HepG2 (cell line): ENCODE measurements around the gene CNOT1. TPM values are rescaled to one million over a fixed set of nuclear protein-coding genes. Genes with fewer than 3 reads are reported as not detected.
A peak's percentile ranks its signal among the peaks of the same experiment; 100 is the strongest.

Experiments
- ASH2L ChIP-seq: fragments of 300-600, 200-600 bp; sonication (generic); IDR thresholded peaks from 2 replicates; pipeline ENCODE4 v1.7.0; 2017; ENCODE audit warnings: low read depth, mild to moderate bottlenecking, moderate library complexity, mixed read lengths, low read length; ENCODE audit not compliant: insufficient read length
- ATAD3A ChIP-seq: sonication (generic); formaldehyde crosslinking; IDR thresholded peaks from 2 replicates; pipeline ENCODE4 v1.4.0; 2020; ENCODE audit warnings: missing genetic modification reagents
- DRAP1 ChIP-seq: IDR thresholded peaks from 2 replicates; pipeline ENCODE4 v1.6.1; 2016; ENCODE audit warnings: missing genetic modification reagents, missing compliant biosample characterization
- GATA4 ChIP-seq: sonication (generic); IDR thresholded peaks from 2 replicates; pipeline ENCODE4 v1.6.1; 2016; ENCODE audit warnings: antibody characterized with exemption, low read depth, borderline replicate concordance
- HMGA1 ChIP-seq: sonication (generic); formaldehyde crosslinking; conservative IDR thresholded peaks from 2 replicates; pipeline ENCODE4 v1.4.0; 2020; ENCODE audit warnings: missing genetic modification reagents
- NFAT5 ChIP-seq: sonication (generic); formaldehyde crosslinking; IDR thresholded peaks from 2 replicates; pipeline ENCODE4 v1.4.0; 2020; ENCODE audit warnings: missing genetic modification reagents
- POGZ ChIP-seq: sonication (generic); formaldehyde crosslinking; IDR thresholded peaks from 2 replicates; pipeline ENCODE4 v1.4.0; 2020; ENCODE audit warnings: mild to moderate bottlenecking, missing genetic modification reagents
- REL ChIP-seq: sonication (generic); formaldehyde crosslinking; conservative IDR thresholded peaks from 2 replicates; pipeline ENCODE4 v1.8.0; 2022; ENCODE audit warnings: mild to moderate bottlenecking, missing genetic modification reagents, moderate library complexity
- SP140L ChIP-seq: sonication (generic); formaldehyde crosslinking; IDR thresholded peaks from 2 replicates; pipeline ENCODE4 v1.4.0; 2020; ENCODE audit warnings: missing genetic modification reagents, borderline replicate concordance
- ZNF232 ChIP-seq: sonication (generic); formaldehyde crosslinking; IDR thresholded peaks from 2 replicates; pipeline ENCODE4 v1.4.0; 2020; ENCODE audit warnings: missing genetic modification reagents, borderline replicate concordance
- ZNF235 ChIP-seq: sonication (generic); formaldehyde crosslinking; IDR thresholded peaks from 2 replicates; pipeline ENCODE4 v1.8.1; 2023; ENCODE audit warnings: mild to moderate bottlenecking, missing genetic modification reagents, borderline replicate concordance
- ZNF570 ChIP-seq: sonication (generic); formaldehyde crosslinking; IDR thresholded peaks from 2 replicates; pipeline ENCODE4 v1.4.0; 2020; ENCODE audit warnings: mild to moderate bottlenecking, missing genetic modification reagents, borderline replicate concordance
- ZNF746 ChIP-seq: sonication (generic); formaldehyde crosslinking; IDR thresholded peaks from 2 replicates; pipeline ENCODE4 v1.8.0; 2022; ENCODE audit warnings: mild to moderate bottlenecking, missing genetic modification reagents
- ZSCAN21 ChIP-seq: sonication (generic); formaldehyde crosslinking; IDR thresholded peaks from 2 replicates; pipeline ENCODE4 v1.8.0; 2022; ENCODE audit warnings: mild to moderate bottlenecking, missing genetic modification reagents, moderate library complexity, borderline replicate concordance
- ZSCAN9 ChIP-seq: IDR thresholded peaks from 2 replicates; pipeline ENCODE4 v1.6.1; 2016; ENCODE audit warnings: borderline replicate concordance
- polyA plus RNA-seq, 8 experiments: library from polyadenylated mRNA; depleted of rRNA in 3 of 8; stranded (reverse) in 7 of 8; unstranded in 1 of 8; fragments of >200 nt; fragmentation: Illumina TruSeq in 4 of 8; extraction: Trizol in 4 of 8; gene quantifications; 2 replicates each; pipeline versions ENCODE4 v1.2.1 to v1.2.3, GENCODE V29; 2011 to 2016; ENCODE audit warnings: low read depth in 4 of 8, missing spikeins in 1 of 8, mixed read lengths in 1 of 8; ENCODE audit not compliant: insufficient read depth in 1 of 8
- total RNA-seq, 5 experiments: library from RNA; depleted of rRNA; stranded (reverse); fragments of >200 nt; fragmentation: Illumina TruSeq; extraction: Trizol; gene quantifications; 2 replicates each; pipeline ENCODE4 v1.2.3, GENCODE V29; 2016; ENCODE audit warnings: low read depth in 1 of 5
- TF ChIP-seq, protein P1 (sequence below): sonication (generic); formaldehyde crosslinking; conservative IDR thresholded peaks from 2 replicates; pipeline ENCODE4 v1.8.1; 2023; ENCODE audit warnings: missing genetic modification reagents
- TF ChIP-seq, protein P2 (sequence below): sonication (generic); formaldehyde crosslinking; IDR thresholded peaks from 2 replicates; pipeline ENCODE4 v1.4.0; 2020; ENCODE audit warnings: missing genetic modification reagents, mild to moderate bottlenecking, borderline replicate concordance
- TF ChIP-seq, protein P3 (sequence below): sonication (generic); formaldehyde crosslinking; IDR thresholded peaks from 2 replicates; pipeline ENCODE4 v1.5.0; 2020; ENCODE audit warnings: missing genetic modification reagents

CNOT1 gene
- total and polyA plus RNA-seq, 2 of the 13 experiments (the other 11 are each of a cell fraction or from before 2014, with no cell fraction given) = 188 to 232 TPM

GRCh38 chr16:58515125-58515870, 114.3 kb downstream of the CNOT1 start, which contains the start of gene SETD6 (continued):
- TF ChIP-seq NFAT5 (CRISPR knock-in tag) (peak; percentile 92; the same call in 1 of the 2 replicates), ASH2L (peak; percentile 92), ZNF746 (CRISPR knock-in tag) (peak; percentile 72), DRAP1 (CRISPR knock-in tag) (peak; percentile 26; the same call in 1 of the 2 replicates), ZNF570 (CRISPR knock-in tag) (no peak), POGZ (CRISPR knock-in tag) (0 out of 2 replicates have a peak, but pooled peaks have one; percentile 66), ZNF235 (CRISPR knock-in tag) (peak; percentile 96), REL (CRISPR knock-in tag) (peak; percentile 88; the same call in 1 of the 2 replicates), ZSCAN21 (CRISPR knock-in tag) (peak; percentile 90), GATA4 (peak; percentile 39; the same call in 1 of the 2 replicates), ZNF232 (CRISPR knock-in tag) (peak; percentile 96), SP140L (CRISPR knock-in tag) (no peak), HMGA1 (CRISPR knock-in tag) (no peak), ZSCAN9 (CRISPR knock-in tag) (peak; percentile 70), ATAD3A (no peak)
- TF ChIP-seq, protein P1, sequence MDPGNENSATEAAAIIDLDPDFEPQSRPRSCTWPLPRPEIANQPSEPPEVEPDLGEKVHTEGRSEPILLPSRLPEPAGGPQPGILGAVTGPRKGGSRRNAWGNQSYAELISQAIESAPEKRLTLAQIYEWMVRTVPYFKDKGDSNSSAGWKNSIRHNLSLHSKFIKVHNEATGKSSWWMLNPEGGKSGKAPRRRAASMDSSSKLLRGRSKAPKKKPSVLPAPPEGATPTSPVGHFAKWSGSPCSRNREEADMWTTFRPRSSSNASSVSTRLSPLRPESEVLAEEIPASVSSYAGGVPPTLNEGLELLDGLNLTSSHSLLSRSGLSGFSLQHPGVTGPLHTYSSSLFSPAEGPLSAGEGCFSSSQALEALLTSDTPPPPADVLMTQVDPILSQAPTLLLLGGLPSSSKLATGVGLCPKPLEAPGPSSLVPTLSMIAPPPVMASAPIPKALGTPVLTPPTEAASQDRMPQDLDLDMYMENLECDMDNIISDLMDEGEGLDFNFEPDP = no peak; the same call in 1 of the 2 replicates
- TF ChIP-seq, protein P2, sequence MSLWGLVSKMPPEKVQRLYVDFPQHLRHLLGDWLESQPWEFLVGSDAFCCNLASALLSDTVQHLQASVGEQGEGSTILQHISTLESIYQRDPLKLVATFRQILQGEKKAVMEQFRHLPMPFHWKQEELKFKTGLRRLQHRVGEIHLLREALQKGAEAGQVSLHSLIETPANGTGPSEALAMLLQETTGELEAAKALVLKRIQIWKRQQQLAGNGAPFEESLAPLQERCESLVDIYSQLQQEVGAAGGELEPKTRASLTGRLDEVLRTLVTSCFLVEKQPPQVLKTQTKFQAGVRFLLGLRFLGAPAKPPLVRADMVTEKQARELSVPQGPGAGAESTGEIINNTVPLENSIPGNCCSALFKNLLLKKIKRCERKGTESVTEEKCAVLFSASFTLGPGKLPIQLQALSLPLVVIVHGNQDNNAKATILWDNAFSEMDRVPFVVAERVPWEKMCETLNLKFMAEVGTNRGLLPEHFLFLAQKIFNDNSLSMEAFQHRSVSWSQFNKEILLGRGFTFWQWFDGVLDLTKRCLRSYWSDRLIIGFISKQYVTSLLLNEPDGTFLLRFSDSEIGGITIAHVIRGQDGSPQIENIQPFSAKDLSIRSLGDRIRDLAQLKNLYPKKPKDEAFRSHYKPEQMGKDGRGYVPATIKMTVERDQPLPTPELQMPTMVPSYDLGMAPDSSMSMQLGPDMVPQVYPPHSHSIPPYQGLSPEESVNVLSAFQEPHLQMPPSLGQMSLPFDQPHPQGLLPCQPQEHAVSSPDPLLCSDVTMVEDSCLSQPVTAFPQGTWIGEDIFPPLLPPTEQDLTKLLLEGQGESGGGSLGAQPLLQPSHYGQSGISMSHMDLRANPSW (CRISPR knock-in tag) = no peak
- TF ChIP-seq, protein P3, sequence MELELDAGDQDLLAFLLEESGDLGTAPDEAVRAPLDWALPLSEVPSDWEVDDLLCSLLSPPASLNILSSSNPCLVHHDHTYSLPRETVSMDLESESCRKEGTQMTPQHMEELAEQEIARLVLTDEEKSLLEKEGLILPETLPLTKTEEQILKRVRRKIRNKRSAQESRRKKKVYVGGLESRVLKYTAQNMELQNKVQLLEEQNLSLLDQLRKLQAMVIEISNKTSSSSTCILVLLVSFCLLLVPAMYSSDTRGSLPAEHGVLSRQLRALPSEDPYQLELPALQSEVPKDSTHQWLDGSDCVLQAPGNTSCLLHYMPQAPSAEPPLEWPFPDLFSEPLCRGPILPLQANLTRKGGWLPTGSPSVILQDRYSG (CRISPR knock-in tag) = peak; percentile 96
